OCI-LY7 (cell line): ENCODE results near the gene METAP2. TPM values are rescaled to one million over a fixed set of nuclear protein-coding genes. Genes with fewer than 3 reads are reported as not detected.

Source experiments
- Bru-seq: library from RNA; stranded (reverse); fragments of 400-500 nt; gene quantifications from one replicate; lab custom pipeline; 2021; lab: Mats Ljungman, UMichigan
- BruChase-seq, 2 experiments: library from RNA; stranded (reverse); fragments of 400-500 nt; gene quantifications; one replicate each; lab custom pipeline; 2021; lab: Mats Ljungman, UMichigan
- BruUV-seq: library from RNA; stranded (reverse); fragments of 400-500 nt; replicated peaks from 2 replicates; lab custom pipeline; 2021; lab: Mats Ljungman, UMichigan
- CTCF ChIA-PET: fragments of 300-600 bp; sonication (Branson Sonifier 250); formaldehyde crosslinking; loops from one replicate; lab custom pipeline; 2022; ENCODE audit warnings: antibody characterized with exemption; ENCODE audit not compliant: unreplicated experiment; lab: Charles Lee
- POLR2A ChIA-PET: fragments of 300-600 bp; sonication (Branson Sonifier 250); formaldehyde crosslinking; loops from one replicate; lab custom pipeline; 2022; ENCODE audit warnings: antibody characterized with exemption; lab: Charles Lee
- DNase-seq: peaks from one replicate; pipeline ENCODE4 v3.0.0-alpha.2; 2015; ENCODE audit warnings: low spot score
- H2AFZ ChIP-seq: fragments of 200-600 bp; sonication (generic), shearing (Covaris generic); 2 replicates; pipeline ENCODE4 v1.6.1; 2014; ENCODE audit warnings: mild to moderate bottlenecking, antibody characterized with exemption, low read length, moderate library complexity
- H3K27ac ChIP-seq: fragments of 200-600 bp; sonication (generic); 2 replicates; pipeline ENCODE4 v1.5.1; 2014; ENCODE audit warnings: mixed run types, low read depth, mild to moderate bottlenecking, moderate library complexity, low read length, inconsistent platforms; ENCODE audit not compliant: poor library complexity, severe bottlenecking
- H3K36me3 ChIP-seq: fragments of 200-600 bp; sonication (generic); 2 replicates; pipeline ENCODE4 v1.6.1; 2014; ENCODE audit warnings: mild to moderate bottlenecking, antibody characterized with exemption, low read length, moderate library complexity, mixed read lengths; ENCODE audit not compliant: insufficient read depth
- H3K4me1 ChIP-seq: fragments of 200-600 bp; sonication (generic); 2 replicates; pipeline ENCODE4 v1.5.1; 2014; ENCODE audit warnings: mild to moderate bottlenecking, low read length; ENCODE audit not compliant: insufficient read depth, poor library complexity, severe bottlenecking
- H3K4me2 ChIP-seq: fragments of 200-600 bp; sonication (generic); 2 replicates; pipeline ENCODE4 v1.6.1; 2014; ENCODE audit warnings: mild to moderate bottlenecking, low read length
- H3K4me3 ChIP-seq: fragments of 200-600 bp; sonication (generic); 2 replicates; pipeline ENCODE4 v1.5.1; 2014; ENCODE audit warnings: mild to moderate bottlenecking, low read depth, low read length; ENCODE audit not compliant: poor library complexity, severe bottlenecking
- H3K79me2 ChIP-seq: fragments of 200-600 bp; sonication (generic); 2 replicates; pipeline ENCODE4 v1.6.1; 2016; ENCODE audit warnings: low read depth, mild to moderate bottlenecking, low read length, moderate library complexity, mixed read lengths; ENCODE audit not compliant: insufficient read depth
- H3K9me2 ChIP-seq: fragments of 200-600 bp; sonication (generic); 2 replicates; pipeline ENCODE4 v1.6.1; 2016; ENCODE audit warnings: mild to moderate bottlenecking, low read length, mixed read lengths; ENCODE audit not compliant: insufficient read depth
- H3K9me3 ChIP-seq: fragments of 200-600 bp; sonication (generic); 2 replicates; pipeline ENCODE4 v1.6.1; 2014; ENCODE audit warnings: mild to moderate bottlenecking, mixed run types, low read length, mixed read lengths
- H4K20me1 ChIP-seq: fragments of 200-600 bp; sonication (generic); 2 replicates; pipeline ENCODE4 v1.6.1; 2014; ENCODE audit warnings: mild to moderate bottlenecking, antibody characterized with exemption, low read length, moderate library complexity, mixed read lengths; ENCODE audit not compliant: insufficient read depth
- EZH2phosphoT487 ChIP-seq: fragments of 200-600 bp; sonication (generic); IDR thresholded peaks from 2 replicates; pipeline ENCODE4 v1.6.1; 2018; ENCODE audit warnings: low read depth, borderline replicate concordance, mild to moderate bottlenecking, mixed run types, antibody characterized with exemption, low read length, moderate library complexity, mixed read lengths
- intact Hi-C: fragments of 100-400 bp; cut with micrococcal nuclease; formaldehyde crosslinking; loops from one replicate; pipeline ENCODE4 v1.10.0; 2022; ENCODE audit not compliant: unreplicated experiment
- long read RNA-seq: library from polyadenylated mRNA; stranded (forward); transcript quantifications from one replicate; pipeline ENCODE4 v2.0.0, GENCODE V29; 2022
- total RNA-seq, 2 experiments: library from RNA; depleted of rRNA in 1 of 2; stranded (reverse); fragments of >200 nt in 1 of 2; shearing (Covaris generic) in 1 of 2; gene quantifications; 2 replicates each; pipeline ENCODE4 v1.2.3, GENCODE V29; 2014 to 2022
- TF ChIP-seq, protein P1 (sequence below): fragments of 200-600 bp; sonication (generic); conservative IDR thresholded peaks from 2 replicates; pipeline ENCODE4 v1.5.1; 2014; ENCODE audit warnings: mild to moderate bottlenecking, antibody characterized with exemption, low read length, moderate library complexity, mixed read lengths

METAP2 gene
- total RNA-seq (2014; rRNA removed; shearing (Covaris generic)), result 90.3 and 102 TPM in 2 replicates
- 152 and 177 TPM in 2 replicates for total RNA-seq (2022)
- Bru-seq, nascent RNA, result percentile 97 among the genes with signal in this experiment
- percentile 95 among the genes with signal in this experiment for BruChase-seq, experiment 1, labeled RNA remaining after a 6-hour chase
- percentile 95 among the genes with signal in this experiment for BruChase-seq, experiment 2, labeled RNA remaining after a 2-hour chase
- long read RNA-seq, transcript METAP2-210 (11 exons, 1,874 nt), result minor isoform, 34 of 217 reads
- long read RNA-seq, transcript METAP2-202 (11 exons, 3,601 nt), result major isoform, 165 of 217 reads
- long read RNA-seq, partial matches to known transcripts, result 7 of 217 reads
- long read RNA-seq, other reads (novel, unspliced or antisense), result 9 of 217 reads

GRCh38 chr12:95473884-95474659 is at the start of gene METAP2:
Gene METAP2 (plus strand): TSS chr12:95474152. CDS start chr12:95474180, 28 bp downstream.
- H3K27ac ChIP-seq, result peak within 1 kb of the TSS; percentile 80
- peak; percentile 95 for DNase-seq
- peaks cover 10% of the 10 kb centered on the region for H4K20me1 ChIP-seq
- TF ChIP-seq EZH2phosphoT487, result no peak
- TF ChIP-seq, protein P1, sequence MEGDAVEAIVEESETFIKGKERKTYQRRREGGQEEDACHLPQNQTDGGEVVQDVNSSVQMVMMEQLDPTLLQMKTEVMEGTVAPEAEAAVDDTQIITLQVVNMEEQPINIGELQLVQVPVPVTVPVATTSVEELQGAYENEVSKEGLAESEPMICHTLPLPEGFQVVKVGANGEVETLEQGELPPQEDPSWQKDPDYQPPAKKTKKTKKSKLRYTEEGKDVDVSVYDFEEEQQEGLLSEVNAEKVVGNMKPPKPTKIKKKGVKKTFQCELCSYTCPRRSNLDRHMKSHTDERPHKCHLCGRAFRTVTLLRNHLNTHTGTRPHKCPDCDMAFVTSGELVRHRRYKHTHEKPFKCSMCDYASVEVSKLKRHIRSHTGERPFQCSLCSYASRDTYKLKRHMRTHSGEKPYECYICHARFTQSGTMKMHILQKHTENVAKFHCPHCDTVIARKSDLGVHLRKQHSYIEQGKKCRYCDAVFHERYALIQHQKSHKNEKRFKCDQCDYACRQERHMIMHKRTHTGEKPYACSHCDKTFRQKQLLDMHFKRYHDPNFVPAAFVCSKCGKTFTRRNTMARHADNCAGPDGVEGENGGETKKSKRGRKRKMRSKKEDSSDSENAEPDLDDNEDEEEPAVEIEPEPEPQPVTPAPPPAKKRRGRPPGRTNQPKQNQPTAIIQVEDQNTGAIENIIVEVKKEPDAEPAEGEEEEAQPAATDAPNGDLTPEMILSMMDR, result no peak
- peaks cover 60% of the 10 kb centered on the region for H3K79me2 ChIP-seq
- intact Hi-C loops, result loop anchor here (1.0 to 2.0 kb wide), 3 partner anchors 35 to 257 kb away; partner anchors contain the start of genes FGD6 and VEZT
- H3K9me2 ChIP-seq, result no peaks in the 10 kb centered on the region
- H3K9me3 ChIP-seq, result 0 out of 2 replicates have a peak, but pooled peaks cover 4% of the 10 kb centered on the region
- peaks cover 51% of the 10 kb centered on the region for H3K36me3 ChIP-seq
- no TSS peak for BruUV-seq
- POLR2A ChIA-PET, result interaction anchor here (0.5 to 4.8 kb wide), 31 partner anchors 8 to 874 kb away, joined by 3 to 35 read pairs (median 5); partner anchors contain the start of genes CCDC38 and NR2C1
- peaks cover 48% of the 10 kb centered on the region for H3K4me1 ChIP-seq
- peak within 1 kb of the TSS; percentile 95 for H3K4me2 ChIP-seq
- CTCF ChIA-PET, result no interaction called here
- peak within 1 kb of the TSS; percentile 81 for H2AFZ ChIP-seq
- H3K4me3 ChIP-seq, result peak within 1 kb of the TSS; percentile 97

DNA sequence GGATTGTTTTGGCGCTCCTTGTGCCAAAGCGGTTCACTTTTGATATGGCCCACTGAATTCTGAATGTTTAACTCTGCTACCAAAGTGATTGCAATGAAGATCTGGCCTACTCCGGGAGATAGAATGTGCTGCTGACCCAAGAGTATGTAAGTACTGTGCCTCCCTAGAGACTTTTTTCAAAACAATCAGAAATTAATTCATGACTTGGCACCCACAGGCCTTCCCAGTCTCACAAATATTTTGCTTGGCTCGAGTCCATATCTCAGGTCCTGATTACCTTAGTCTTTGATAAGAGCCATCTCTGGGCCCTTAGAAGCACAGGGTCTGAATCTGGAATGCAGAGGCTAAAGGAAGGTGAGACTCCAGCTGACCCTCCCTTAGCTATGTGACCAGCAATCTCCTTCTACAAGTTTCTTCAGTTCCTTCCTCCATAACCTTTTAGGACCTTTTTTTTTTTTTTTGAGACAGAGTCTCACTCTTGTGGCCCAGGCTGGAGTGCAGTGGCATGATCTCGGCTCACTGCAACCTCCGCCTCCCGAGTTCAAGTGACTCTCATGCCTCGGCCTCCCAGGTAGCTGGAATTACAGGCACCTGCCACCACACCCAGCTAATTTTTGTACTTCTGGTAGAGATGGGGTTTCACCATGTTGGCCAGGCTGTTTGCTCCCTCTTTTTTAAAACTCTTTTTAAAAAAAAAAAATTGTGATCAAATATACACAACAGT is 49.5 kb upstream of the METAP2 start:
- Histone ChIP-seq H3K4me3 (no peak overlapping the region), H3K9me3 (no peaks in the 10 kb centered on the region), H3K4me1 (peaks cover 26% of the 10 kb centered on the region), H2AFZ (peak overlapping the region; percentile 66; the same call in 1 of the 2 replicates), H3K27ac (no peak overlapping the region), H3K36me3 (no peaks in the 10 kb centered on the region), H3K79me2 (no peaks in the 10 kb centered on the region), H3K4me2 (no peak overlapping the region), H4K20me1 (no peaks in the 10 kb centered on the region), H3K9me2 (no peaks in the 10 kb centered on the region)
- no TSS peak for BruUV-seq
- POLR2A ChIA-PET, result interaction anchor here (0.6 to 0.7 kb wide), 2 partner anchors 9 to 278 kb away, joined by 3 read pairs; no protein-coding TSS in a partner anchor
- no peak for DNase-seq
- CTCF ChIA-PET, result no interaction called here
- TF ChIP-seq, protein P1, result no peak
- no peak for TF ChIP-seq EZH2phosphoT487
- intact Hi-C loops, result no loop called here
